ENCODE data around the gene ARID5A.

ARID5A gene

GRCh38 chr2:96506907-96507240 is 29.7 kb upstream of the ARID5A start:
- DNase-seq (ENCODE audit: low read depth) = no peak

DNA sequence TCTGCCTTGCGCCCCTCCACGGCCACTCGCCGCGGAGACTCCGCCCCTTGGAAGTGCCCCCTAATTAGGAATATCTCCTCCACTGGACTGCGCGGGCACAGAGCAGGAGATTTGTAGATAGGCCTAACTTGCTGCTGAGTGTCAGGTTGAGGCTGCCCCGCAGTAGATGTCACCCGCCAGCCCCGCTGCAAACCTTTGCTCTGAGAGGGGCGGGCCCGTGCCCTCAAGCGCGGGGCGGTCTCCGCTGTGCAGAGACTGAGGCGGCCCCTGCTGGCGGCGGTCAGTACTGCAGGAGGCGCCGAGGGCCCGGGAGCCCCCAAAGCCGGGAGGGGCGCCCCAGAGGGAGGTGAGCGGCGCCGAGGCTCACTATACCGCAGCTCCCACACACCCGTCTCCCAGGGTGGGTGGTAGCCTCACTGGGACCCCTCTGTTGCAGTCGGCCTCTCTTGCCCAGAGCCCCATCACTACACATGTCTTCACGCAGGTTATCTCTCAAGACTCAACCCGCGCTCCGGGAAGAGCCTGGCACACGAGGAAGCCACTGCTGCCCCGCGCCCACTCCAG is 28.5 kb upstream of the ARID5A start:
- no peak for DNase-seq (ENCODE audit: low read depth)

- no peak for DNase-seq (ENCODE audit: low read depth)
Observed at GRCh38 chr2:96508521-96509113, 27.9 kb upstream of the ARID5A start.

DNA sequence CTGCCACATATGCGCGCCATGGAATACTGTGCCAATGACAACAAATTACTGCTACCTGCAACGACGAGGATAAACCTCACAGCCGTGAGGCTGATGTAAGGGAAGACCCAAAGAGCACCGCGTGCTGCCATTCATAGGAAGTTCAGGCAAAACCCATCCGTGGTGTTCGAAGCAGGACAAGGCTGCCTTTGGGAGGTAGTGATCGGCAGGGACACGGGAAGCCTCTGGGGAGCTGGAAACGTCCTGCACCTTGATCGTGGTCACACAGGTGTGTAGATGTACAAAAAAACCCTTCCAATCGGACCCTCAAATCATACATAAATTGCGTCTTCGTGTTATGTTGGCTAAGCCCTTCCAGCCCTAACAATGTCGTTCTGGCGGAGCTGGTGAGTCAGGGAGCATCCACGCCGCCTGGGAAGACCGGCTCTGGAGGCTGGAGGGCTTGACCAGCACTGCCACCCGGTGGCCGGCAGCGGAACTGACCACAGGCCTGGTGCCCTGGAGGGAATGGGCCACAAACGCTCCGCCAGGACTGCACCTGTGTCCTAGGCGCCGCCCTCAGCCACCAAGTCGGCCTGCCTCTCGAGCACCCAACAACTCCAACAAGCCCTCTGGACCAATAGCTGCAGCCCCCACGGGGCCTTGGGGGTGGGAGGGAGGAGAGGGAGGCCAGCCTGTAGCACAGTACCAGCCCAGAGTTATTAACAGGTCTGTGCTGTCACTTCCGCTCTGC is 27.3 kb upstream of the ARID5A start:
- peak; percentile 88 for DNase-seq (ENCODE audit: low read depth)

- DNase-seq (ENCODE audit: low read depth) = no peak
Observed at GRCh38 chr2:96509847-96510230, 26.7 kb upstream of the ARID5A start.

GRCh38 chr2:96510931-96511595 is 25.5 kb upstream of the ARID5A start:
- DNase-seq (ENCODE audit: low read depth) = no peak

DNA sequence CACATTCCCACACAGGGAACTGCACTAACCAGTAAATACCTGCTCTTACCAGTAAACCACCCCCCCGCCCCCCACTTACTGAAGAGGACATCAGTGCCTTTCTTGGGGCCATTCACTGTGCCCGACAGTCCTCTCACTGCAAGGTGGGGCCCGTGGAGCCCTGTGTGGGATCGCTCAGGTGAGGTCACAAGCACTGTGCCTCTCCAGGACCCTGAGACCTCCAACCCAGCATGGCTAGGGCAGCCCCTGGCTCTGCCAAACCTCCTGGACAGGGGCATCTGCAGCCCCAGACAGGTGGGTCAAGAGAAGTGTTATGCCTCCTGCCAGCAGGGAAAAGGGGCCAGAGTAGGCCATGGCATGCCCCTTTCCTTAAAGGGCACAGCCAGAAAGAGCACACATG is 24.7 kb upstream of the ARID5A start:
- DNase-seq (ENCODE audit: low read depth) = no peak

GRCh38 chr2:96512341-96512740 is 24.2 kb upstream of the ARID5A start:
- no peak for DNase-seq (ENCODE audit: low read depth)

DNA sequence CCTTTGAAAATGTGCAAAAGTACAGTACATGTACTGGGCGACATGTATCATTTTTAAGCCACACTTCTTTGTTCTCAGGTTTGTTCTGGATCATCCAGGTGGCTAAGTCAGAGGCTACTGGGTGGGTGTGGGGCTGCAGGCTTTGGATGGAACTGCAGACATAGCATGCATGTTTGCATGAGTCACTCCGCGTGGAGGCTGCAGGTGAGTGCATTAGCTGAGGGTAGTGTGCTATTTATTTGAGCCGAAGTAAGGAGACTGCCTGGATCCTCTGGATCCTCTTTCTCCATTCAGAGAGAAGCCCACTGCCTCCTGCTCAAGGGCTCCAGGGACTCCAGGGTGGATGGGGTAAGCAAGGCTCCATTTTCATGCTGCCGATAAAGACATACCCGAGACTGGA is 22.0 kb upstream of the ARID5A start:
- DNase-seq (ENCODE audit: low read depth) = no peak

- no peak for DNase-seq (ENCODE audit: low read depth)
Observed at GRCh38 chr2:96517079-96517478, 19.5 kb upstream of the ARID5A start.

DNA sequence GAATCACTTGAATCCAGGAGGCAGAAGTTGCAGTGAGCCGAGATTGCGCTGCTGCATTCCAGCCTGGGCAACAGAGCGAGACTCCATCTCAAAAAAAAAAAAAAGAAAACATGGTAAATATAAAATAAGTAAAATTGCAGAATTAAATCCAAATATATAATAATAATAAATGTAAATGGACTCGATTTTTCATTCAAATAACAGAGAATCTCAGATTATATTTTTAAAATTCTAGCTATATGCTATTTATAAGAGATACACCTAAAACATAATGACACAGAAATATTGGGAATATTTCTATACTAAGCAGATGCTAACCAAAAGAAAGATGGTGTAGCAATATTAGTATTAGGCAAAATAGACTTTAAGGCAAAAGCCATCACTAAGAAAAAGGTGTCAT is 16.3 kb upstream of the ARID5A start:
- DNase-seq (ENCODE audit: low read depth) = no peak

DNA sequence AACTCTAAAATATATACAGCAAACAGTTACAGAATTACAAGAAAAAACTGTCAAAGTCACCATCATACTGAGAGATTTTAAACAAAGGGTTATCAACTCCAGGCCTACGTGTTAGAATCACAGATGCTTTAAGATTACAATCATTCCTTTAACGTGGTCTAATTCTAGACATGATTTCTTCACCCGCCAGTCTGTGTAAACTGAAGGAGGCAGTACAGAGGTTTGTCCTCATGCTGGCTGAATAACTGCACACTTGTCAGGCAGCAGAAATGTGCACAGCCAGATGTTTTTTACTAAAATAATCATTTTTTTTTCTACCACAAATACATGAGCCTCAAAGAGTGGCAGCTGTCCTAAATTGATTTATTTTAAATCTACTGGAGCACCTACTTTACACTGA is 15.9 kb upstream of the ARID5A start:
- no peak for DNase-seq (ENCODE audit: low read depth)

- no peak for DNase-seq (ENCODE audit: low read depth)
Observed at GRCh38 chr2:96521219-96521618, 15.3 kb upstream of the ARID5A start.

GRCh38 chr2:96522304-96523203 is 14.0 kb upstream of the ARID5A start:
- no peak for DNase-seq (ENCODE audit: low read depth)

DNA sequence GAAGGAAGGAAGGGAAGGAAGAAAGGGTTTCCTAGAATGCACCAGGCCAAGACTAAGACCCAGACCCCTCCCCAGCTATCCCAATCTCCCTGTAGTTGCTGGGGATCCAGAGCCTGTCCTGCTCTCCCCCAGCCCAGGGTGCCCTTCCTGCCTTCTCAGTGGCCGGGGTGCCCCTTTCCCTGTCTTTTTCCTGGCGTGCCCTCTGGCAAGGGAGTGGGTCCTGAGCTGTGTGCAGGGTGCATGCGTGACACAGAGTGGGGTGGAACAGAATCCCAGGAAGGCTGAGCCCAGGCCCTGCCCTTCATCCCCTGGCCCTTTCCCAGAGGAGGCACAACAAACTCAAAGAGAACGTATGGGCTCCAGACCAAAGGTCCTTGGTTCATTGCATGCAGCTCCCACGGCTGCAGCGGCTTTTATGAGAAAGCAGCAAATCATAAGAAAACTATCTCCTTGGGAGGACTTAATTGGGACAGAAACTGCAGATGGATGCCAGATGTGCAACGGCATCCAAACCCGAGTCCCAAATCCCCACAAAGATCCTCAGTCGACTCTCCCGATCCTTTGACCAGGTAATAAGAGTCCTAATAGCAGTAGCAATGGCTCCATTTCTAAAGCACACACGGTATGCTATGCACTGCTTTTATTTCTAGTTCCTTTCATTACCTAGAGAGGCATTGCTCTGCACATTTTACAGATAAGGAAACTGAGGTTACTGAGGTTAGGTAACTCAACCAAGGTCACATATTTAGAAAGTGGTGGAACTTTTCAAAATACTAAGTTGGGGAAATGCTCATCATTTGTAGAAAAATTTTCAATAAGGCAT is 12.7 kb upstream of the ARID5A start:
- peak; percentile 84 for DNase-seq (ENCODE audit: low read depth)

DNA sequence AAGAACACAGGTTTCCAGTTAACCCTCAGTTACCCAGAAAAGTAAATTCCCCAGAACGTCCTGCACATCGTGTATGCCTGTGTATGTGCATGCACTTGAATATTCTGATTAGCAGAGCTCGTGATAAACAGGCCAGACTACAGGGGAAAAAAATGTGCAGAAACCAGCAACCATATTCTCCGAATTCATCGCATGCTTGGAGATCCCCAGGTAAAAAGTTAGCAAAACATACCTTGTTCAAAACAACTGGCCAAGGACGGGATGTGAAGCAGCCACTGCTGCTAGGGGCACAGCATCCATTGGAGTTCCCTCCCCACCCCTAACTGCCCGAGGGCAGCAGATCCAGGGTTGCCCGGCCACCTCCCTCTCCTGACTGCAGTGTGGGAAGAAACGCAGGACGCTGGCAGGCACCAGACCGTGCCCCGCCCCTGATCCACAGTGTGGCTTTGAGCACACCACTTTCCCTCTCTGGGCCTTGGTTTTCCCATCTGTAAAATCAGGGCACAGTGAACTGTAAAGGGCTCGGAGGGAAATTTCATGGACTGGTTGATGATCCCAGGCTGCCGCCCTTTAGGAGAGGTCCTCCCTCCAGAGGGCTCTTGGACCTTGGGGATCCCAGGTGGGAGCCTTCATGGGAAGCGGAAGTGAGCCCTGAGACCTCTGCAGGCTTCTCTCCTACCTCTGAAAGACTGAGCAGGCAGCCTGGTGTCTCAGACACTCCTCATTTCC is 11.9 kb upstream of the ARID5A start:
- DNase-seq (ENCODE audit: low read depth) = no peak

- DNase-seq (ENCODE audit: low read depth) = no peak
Observed at GRCh38 chr2:96525211-96525507, 11.4 kb upstream of the ARID5A start.

- DNase-seq (ENCODE audit: low read depth) = no peak
Observed at GRCh38 chr2:96526101-96526591, 10.4 kb upstream of the ARID5A start.

DNA sequence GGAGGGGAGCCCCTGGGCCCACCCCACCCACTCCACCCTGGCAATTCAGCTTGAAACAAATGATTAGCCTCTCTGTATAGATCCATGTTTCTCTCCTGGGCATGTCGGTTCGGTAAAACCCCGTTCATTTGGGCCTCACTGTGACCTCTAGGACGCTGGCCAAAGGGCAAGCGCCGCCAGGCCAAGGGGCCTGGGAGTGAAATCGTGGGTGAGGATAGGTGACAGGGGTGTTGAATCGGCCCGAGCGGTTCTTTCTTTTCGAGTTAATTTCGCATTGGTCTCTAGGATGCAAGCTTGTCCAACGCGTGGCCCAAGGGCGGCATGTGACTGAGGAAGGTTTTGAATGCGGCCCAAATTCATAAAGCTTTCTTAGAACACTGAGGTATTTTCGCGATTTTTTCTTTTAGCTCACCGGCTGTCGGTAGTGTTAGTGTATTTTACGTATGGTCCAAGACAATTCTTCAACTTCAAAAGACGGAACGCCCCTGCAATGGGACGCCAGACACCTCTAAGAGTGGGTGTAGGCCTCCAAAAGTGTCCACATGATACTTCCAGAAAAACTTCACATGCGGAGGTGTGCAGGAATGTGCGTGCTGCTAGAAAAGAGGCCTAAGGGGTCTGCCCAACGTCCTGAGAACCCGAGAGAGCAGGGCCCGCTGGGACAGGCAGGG is 9.8 kb upstream of the ARID5A start:
- no peak for DNase-seq (ENCODE audit: low read depth)

Measured in HS-5 (cell line).